ENCODE data around the gene FEZ2.

Gene FEZ2

DNA sequence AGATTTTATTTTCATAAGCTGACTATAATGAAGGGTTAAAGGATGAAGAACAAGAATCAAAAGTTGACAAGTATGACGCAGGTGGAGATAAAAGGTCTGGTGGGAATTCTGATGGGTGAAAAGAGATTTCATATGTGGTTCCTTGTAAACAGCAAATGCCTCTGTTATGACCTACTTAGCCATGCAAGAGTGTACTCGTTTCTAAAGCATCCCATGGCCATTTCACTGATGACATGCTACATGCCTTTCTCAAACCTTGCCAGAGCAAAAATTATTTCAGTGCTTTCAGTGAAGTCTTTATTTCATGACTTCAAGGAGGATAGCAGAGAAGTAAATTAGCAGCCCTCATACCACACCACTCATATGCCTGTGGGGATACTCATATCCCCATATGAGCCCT is 71.7 kb downstream of the FEZ2 start:
- peak; percentile 18 for DNase-seq

DNA sequence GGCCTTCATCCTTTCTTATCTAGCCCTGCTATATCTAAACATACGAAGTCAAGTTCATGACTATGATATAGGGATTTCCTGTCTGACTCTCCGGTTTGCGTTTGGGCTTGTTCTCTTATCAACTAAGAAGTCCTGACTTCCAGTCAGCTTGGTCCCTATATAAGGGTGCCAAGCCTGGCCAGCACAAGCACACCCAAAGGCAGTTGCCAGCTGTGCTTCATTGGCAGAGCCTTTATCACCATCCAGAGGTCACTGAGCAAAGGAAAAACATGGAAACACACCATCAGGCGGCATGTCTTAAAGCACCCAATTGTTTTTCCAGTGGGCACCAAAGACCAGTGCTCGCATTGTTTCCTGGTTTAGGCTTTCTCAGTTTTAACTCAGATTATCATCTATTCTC is 72.7 kb downstream of the FEZ2 start:
- DNase-seq, result no peak

DNA sequence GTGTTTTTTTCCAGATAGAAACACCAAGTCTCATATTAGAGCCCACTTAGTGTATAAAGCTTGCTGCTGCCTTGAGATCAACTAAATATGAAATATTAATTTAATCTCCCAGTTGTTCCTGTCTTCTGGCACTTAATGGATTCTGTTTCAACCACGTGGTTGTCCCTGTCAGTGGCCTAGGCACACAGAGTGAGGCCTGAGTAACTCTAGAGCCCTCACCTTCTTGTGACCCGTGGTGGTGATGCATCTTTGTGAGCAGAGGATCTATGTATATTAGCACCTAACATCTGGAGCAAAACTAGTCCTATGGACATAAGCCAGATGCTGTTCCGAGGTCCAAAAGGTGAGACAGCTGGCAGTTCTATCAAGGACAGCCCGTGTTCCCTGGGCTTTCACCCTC is 74.8 kb downstream of the FEZ2 start:
- DNase-seq, result no peak

DNA sequence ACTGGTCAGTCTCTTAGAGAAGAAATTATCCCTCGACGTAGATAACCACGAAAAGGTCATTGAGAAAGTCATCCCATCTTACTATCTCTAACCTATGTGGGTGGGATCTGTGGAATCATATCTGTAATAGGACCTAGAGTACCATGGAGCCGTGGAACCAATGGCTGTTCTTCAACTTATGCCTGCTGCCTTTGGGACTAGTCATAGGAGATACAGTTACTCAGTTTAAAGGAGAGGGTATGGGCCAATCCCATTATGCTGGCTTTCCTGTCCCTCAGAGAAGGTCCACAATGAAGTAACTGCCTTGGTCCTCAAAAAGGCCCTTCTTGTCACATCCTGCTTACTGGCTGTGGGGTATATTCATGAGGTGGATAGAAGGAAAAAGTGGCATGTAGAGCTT is 77.5 kb downstream of the FEZ2 start:
- DNase-seq, result no peak

- DNase-seq, result no peak
Observed at GRCh38 chr2:36516136-36516870, 81.7 kb downstream of the FEZ2 start.

DNA sequence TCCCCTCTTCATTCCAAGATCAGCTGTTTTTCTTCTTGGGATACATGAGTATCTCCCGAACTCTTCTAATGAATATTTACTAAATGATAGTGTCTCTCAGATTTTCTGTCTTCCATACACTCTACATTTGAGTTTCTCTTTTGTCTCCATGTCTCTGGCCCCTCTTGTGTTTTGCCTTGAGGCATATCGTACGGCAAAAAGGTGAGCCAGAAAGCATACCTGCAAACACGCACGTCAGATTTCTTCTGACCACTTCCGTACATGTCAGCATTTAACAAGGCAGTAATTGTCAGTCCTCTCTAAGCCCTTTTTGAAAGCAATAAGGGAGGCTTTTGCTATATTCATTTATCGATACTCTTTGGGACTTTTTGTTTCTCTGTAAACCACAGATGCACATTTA is 82.4 kb downstream of the FEZ2 start:
- DNase-seq, result no peak

- DNase-seq, result no peak
Observed at GRCh38 chr2:36513661-36514060, 84.3 kb downstream of the FEZ2 start.

DNA sequence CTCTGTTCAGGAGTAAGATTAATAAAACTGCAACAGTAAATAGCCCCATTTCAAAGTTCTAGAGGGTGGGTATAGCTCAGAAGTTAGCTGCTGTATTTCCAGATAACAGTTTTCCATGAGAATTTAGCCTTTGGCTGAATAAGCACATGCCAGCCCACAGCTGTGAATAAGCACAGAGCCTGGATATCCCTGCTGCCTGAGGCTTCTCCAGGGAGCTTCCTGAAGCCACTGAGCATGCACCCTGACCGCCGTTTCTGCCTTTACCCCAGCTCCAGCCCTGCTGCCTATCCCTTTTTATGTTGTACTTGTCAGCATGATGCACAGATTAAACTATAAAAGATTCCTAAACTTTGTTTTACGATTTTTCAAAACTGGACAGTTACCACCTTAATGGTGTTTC is 85.3 kb downstream of the FEZ2 start:
- DNase-seq, result no peak

DNA sequence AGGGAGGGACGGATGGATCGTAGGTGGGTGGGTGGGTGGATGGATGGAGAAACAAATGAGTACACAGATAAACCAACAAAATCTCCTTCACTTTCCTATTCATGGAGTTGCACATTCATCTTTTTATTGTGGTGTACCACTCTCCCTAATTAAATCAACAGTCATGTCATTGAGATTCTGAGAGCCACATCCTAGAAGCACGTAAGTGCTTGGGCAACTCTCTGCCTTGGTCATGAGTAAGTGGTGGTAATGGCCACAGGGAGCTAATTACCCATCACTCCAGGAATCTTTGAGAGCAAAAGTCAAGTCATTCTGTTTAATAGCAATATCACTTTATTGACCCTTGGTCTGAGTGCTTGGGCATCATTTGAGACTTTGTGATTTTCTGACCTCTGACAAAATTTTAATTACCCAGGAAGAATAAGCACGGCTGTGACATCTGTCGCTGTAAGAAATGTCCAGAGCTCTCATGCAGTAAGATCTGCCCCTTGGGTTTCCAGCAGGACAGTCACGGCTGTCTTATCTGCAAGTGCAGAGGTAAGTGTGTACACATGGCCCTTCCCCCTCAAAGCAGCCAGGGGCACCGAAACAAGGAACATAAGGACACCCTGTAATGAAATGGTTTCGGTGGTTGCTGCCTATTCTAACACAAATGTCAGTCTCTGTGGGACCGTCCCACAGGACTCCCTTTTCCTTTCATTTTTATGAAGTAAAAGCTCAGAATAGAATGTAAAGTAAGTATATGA is 85.9 kb downstream of the FEZ2 start:
- no peak for DNase-seq

GRCh38 chr2:36509075-36509474 is 88.9 kb downstream of the FEZ2 start:
- no peak for DNase-seq

GRCh38 chr2:36507408-36507812 is 90.6 kb downstream of the FEZ2 start:
- peak; percentile 40 for DNase-seq
